HEK293T (cell line): ENCODE data around the gene RNF26.

Experiments
- CTCF ChIA-PET: fragments of 350-600 bp; formaldehyde crosslinking; extraction: SDS; loops from one replicate; lab custom pipeline; 2021; ENCODE audit warnings: antibody characterized with exemption, inconsistent platforms; lab: Yijun Ruan, JAX
- POLR2A ChIA-PET: fragments of 350-600 bp; formaldehyde crosslinking; extraction: SDS; loops from one replicate; lab custom pipeline; 2020; ENCODE audit warnings: antibody characterized with exemption, inconsistent platforms; lab: Yijun Ruan, JAX
- DNase-seq: peaks from one replicate; pipeline ENCODE4 v3.0.0; 2012; ENCODE audit warnings: mixed read lengths; ENCODE audit errors: extremely low spot score
- ARNT ChIP-seq: fragments of 450-650 bp; IDR thresholded peaks from 2 replicates; pipeline ENCODE4 v1.6.1; 2017; ENCODE audit warnings: mild to moderate bottlenecking
- BHLHE40 ChIP-seq: fragments of 450-650 bp; IDR thresholded peaks from 2 replicates; pipeline ENCODE4 v1.6.1; 2016; ENCODE audit warnings: mild to moderate bottlenecking, moderate library complexity, borderline replicate concordance
- CTBP1 ChIP-seq: fragments of 450-650 bp; IDR thresholded peaks from 2 replicates; pipeline ENCODE4 v1.6.1; 2016; ENCODE audit warnings: borderline replicate concordance
- ELF4 ChIP-seq: fragments of 450-650 bp; IDR thresholded peaks from 2 replicates; pipeline ENCODE4 v1.6.1; 2017; ENCODE audit warnings: antibody characterized with exemption
- FOXA1 ChIP-seq: fragments of 450-650 bp; IDR thresholded peaks from 2 replicates; pipeline ENCODE4 v1.6.1; 2016; ENCODE audit warnings: mild to moderate bottlenecking
- FOXK2 ChIP-seq: fragments of 450-650 bp; IDR thresholded peaks from 2 replicates; pipeline ENCODE4 v1.6.1; 2016; ENCODE audit warnings: mild to moderate bottlenecking
- FOXM1 ChIP-seq: fragments of 450-650 bp; IDR thresholded peaks from 2 replicates; pipeline ENCODE4 v1.6.1; 2017; ENCODE audit warnings: mild to moderate bottlenecking, borderline replicate concordance
- HDGF ChIP-seq: fragments of 450-650 bp; IDR thresholded peaks from 2 replicates; pipeline ENCODE4 v1.6.1; 2017; ENCODE audit warnings: antibody characterized with exemption, borderline replicate concordance
- L3MBTL2 ChIP-seq: fragments of 450-650 bp; conservative IDR thresholded peaks from 2 replicates; pipeline ENCODE4 v1.6.1; 2016; ENCODE audit warnings: mild to moderate bottlenecking
- LEF1 ChIP-seq: fragments of 450-650 bp; IDR thresholded peaks from 2 replicates; pipeline ENCODE4 v1.6.1; 2017; ENCODE audit warnings: mild to moderate bottlenecking, borderline replicate concordance
- NFRKB ChIP-seq: fragments of 450-650 bp; IDR thresholded peaks from 2 replicates; pipeline ENCODE4 v1.6.1; 2016; ENCODE audit warnings: mild to moderate bottlenecking, moderate library complexity
- SP1 ChIP-seq: fragments of 450-650 bp; IDR thresholded peaks from 2 replicates; pipeline ENCODE4 v1.6.1; 2017
- SUZ12 ChIP-seq: fragments of 450-650 bp; IDR thresholded peaks from 2 replicates; pipeline ENCODE4 v1.6.1; 2016; ENCODE audit warnings: mild to moderate bottlenecking
- TARDBP ChIP-seq: fragments of 450-650 bp; IDR thresholded peaks from 2 replicates; pipeline ENCODE4 v1.6.1; 2016
- ZNF384 ChIP-seq: fragments of 450-650 bp; IDR thresholded peaks from 2 replicates; pipeline ENCODE4 v1.6.1; 2016
- TF ChIP-seq, protein P1 (sequence below): fragments of 450-650 bp; IDR thresholded peaks from 2 replicates; pipeline ENCODE4 v1.6.1; 2016

RNF26 gene

DNA sequence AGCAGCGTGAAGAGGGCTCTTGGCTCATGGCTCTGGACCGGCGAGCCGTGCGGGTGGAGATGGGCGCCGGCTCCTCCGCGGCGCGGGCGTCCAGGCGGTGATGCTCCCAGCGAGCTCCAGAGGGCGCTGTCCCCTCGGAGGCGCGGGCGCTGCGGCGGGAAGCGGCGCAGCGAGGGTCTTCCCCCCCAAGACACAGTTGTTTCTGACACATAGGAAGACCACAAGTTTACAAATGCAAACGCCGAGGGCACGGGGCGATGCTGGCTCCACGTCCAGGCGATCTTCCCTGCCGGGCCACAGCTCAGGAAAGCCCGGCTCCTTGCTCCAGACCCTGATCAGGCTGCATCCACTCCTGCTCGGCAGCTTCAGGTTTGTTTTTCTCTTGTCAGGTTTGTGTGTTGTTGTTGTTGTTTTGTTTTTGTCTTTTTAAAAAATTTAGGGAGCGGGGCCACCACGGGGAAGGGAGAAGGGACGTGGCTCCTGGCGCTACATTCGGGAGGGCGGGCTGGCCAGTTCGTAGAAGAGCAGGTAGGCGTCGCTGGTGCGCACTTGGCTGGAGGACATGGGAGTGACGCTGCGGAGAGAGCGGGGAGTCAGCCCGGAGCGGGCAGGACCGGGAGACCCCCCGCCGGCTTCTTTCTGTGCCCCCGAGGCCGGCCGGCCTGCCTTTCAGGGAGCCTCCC lies 22.2 kb downstream of the RNF26 start:
- CTCF ChIA-PET, result interaction anchor here (0.6 to 1.8 kb wide), 8 partner anchors 8 to 147 kb away, joined by 3 to 8 read pairs (median 4); no protein-coding TSS in a partner anchor
- DNase-seq, result no peak
- TF ChIP-seq LEF1 (no peak), TARDBP (no peak), NFRKB (no peak)
- TF ChIP-seq, protein P1, sequence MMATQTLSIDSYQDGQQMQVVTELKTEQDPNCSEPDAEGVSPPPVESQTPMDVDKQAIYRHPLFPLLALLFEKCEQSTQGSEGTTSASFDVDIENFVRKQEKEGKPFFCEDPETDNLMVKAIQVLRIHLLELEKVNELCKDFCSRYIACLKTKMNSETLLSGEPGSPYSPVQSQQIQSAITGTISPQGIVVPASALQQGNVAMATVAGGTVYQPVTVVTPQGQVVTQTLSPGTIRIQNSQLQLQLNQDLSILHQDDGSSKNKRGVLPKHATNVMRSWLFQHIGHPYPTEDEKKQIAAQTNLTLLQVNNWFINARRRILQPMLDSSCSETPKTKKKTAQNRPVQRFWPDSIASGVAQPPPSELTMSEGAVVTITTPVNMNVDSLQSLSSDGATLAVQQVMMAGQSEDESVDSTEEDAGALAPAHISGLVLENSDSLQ, result no peak
- POLR2A ChIA-PET, result no interaction called here

DNA sequence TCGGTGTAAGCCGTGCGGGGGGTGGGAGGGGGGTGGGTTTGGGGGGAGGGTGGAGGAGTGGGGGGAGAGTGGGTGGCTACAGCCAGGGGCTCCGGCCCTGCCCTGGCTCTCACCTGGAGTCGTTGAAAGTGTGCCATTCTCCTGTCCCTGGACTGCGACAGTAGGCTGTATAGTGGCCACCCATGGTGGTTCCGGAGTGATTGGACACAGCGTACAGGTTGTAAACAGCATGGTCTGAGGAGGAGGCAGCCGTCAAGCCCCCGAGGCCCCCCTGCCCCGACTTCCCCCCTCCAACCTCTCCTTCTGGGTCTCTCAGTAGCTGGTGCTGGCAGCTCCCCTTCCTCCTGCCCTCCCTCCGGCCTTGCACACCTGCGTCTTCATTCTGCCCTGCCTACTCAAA lies 22.7 kb downstream of the RNF26 start:
- ChIA-PET CTCF (interaction anchor here (0.6 kb wide), 1 partner anchor 142 kb away, joined by 3 read pairs; no protein-coding TSS in a partner anchor), POLR2A (no interaction called here)
- TF ChIP-seq LEF1 (no peak), TARDBP (no peak), ARNT (no peak)
- TF ChIP-seq, protein P1, result no peak
- DNase-seq, result no peak

- TF ChIP-seq FOXA1 (no peak), BHLHE40 (no peak), FOXK2 (no peak), SP1 (no peak), LEF1 (no peak), CTBP1 (no peak), ZNF384 (no peak), TARDBP (no peak), SUZ12 (no peak), L3MBTL2 (no peak), NFRKB (no peak), HDGF (no peak)
- CTCF ChIA-PET, result no interaction called here
- POLR2A ChIA-PET, result no interaction called here
- no peak for DNase-seq
These were observed 25.3 kb downstream of the RNF26 start for GRCh38 chr11:119359365-119360214.

- DNase-seq, result peak; percentile 39
- CTCF ChIA-PET, result interaction anchor here (1.0 to 2.4 kb wide), 5 partner anchors 13 to 114 kb away, joined by 4 to 11 read pairs (median 7); partner anchors contain the start of gene USP2
- TF ChIP-seq, protein P1, result peak; percentile 54; the same call in 1 of the 2 replicates
- TF ChIP-seq TARDBP (no peak), FOXM1 (no peak), HDGF (no peak), BHLHE40 (no peak), L3MBTL2 (no peak)
- POLR2A ChIA-PET, result interaction anchor here (0.9 to 1.4 kb wide), 4 partner anchors 19 to 255 kb away, joined by 3 to 4 read pairs (median 4); partner anchors contain the start of gene RNF26
These were observed 26.9 kb downstream of the RNF26 start for GRCh38 chr11:119361056-119361787.

GRCh38 chr11:119361941-119362725 lies 27.8 kb downstream of the RNF26 start:
- CTCF ChIA-PET, result interaction anchor here (0.6 to 2.4 kb wide), 8 partner anchors 8 to 215 kb away, joined by 3 to 11 read pairs (median 6); partner anchors contain the start of gene USP2
- DNase-seq, result no peak
- POLR2A ChIA-PET, result interaction anchor here (0.9 to 1.4 kb wide), 3 partner anchors 19 to 28 kb away, joined by 3 to 4 read pairs (median 4); partner anchors contain the start of gene RNF26
- no peak for TF ChIP-seq SP1
- TF ChIP-seq CTBP1, result no peak
- no peak for TF ChIP-seq L3MBTL2
- TF ChIP-seq TARDBP, result no peak
- no peak for TF ChIP-seq FOXA1
- TF ChIP-seq HDGF, result no peak
- TF ChIP-seq BHLHE40, result no peak
- no peak for TF ChIP-seq SUZ12
- TF ChIP-seq ELF4, result no peak
- no peak for TF ChIP-seq FOXM1
- no peak for TF ChIP-seq LEF1
- TF ChIP-seq FOXK2, result no peak
- TF ChIP-seq, protein P1, result no peak
- no peak for TF ChIP-seq ZNF384
